GM23248 (cell line): ENCODE results near the gene OPN5. TPM values are rescaled to one million over a fixed set of nuclear protein-coding genes. Genes with fewer than 3 reads are reported as not detected.
"Not testable (repeated sequence)": the region's sequence is repeated elsewhere in the genome, so short reads cannot be mapped to it uniquely, and the experiment has no call there.

Experiments used
- DNase-seq: peaks from one replicate; pipeline ENCODE4 v3.0.0-alpha.2; 2015
- H2AFZ ChIP-seq: fragments of 200-600 bp; sonication (generic); 2 replicates; pipeline ENCODE4 v1.6.1; 2016; ENCODE audit warnings: antibody characterized with exemption
- H3F3A ChIP-seq: fragments of 200-600 bp; sonication (generic); 2 replicates; pipeline ENCODE4 v1.6.1; 2016; ENCODE audit warnings: mild to moderate bottlenecking, antibody characterized with exemption, mixed run types; ENCODE audit not compliant: insufficient read depth
- H3K27ac ChIP-seq: fragments of 200-600 bp; sonication (generic); 2 replicates; pipeline ENCODE4 v1.5.1; 2016; ENCODE audit warnings: mild to moderate bottlenecking
- H3K27me3 ChIP-seq: fragments of 200-600 bp; sonication (generic); replicated peaks from 2 replicates; pipeline ENCODE4 v1.6.1; 2016; ENCODE audit warnings: mild to moderate bottlenecking; ENCODE audit not compliant: insufficient read depth
- H3K36me3 ChIP-seq: fragments of 200-600 bp; sonication (generic); 2 replicates; pipeline ENCODE4 v1.6.1; 2016; ENCODE audit warnings: low read depth, mild to moderate bottlenecking
- H3K4me1 ChIP-seq: fragments of 200-600 bp; sonication (generic); 2 replicates; pipeline ENCODE4 v1.6.1; 2016; ENCODE audit warnings: mild to moderate bottlenecking; ENCODE audit not compliant: insufficient read depth
- H3K4me2 ChIP-seq: fragments of 200-600 bp; sonication (generic); one replicate; pipeline ENCODE4 v1.6.1; 2016; ENCODE audit warnings: mild to moderate bottlenecking; ENCODE audit not compliant: unreplicated experiment
- H3K4me3 ChIP-seq: fragments of 200-600 bp; sonication (generic); 2 replicates; pipeline ENCODE4 v1.5.1; 2016; ENCODE audit warnings: mild to moderate bottlenecking
- H3K79me2 ChIP-seq: fragments of 200-600 bp; sonication (generic); 2 replicates; pipeline ENCODE4 v1.6.1; 2016; ENCODE audit warnings: mild to moderate bottlenecking; ENCODE audit not compliant: insufficient read depth
- H3K9ac ChIP-seq: fragments of 200-600 bp; sonication (generic); 2 replicates; pipeline ENCODE4 v1.6.1; 2016; ENCODE audit warnings: mild to moderate bottlenecking
- H3K9me2 ChIP-seq: fragments of 200-600 bp; sonication (generic); 2 replicates; pipeline ENCODE4 v1.6.1; 2016; ENCODE audit warnings: mixed run types, mild to moderate bottlenecking, moderate library complexity; ENCODE audit not compliant: insufficient read depth
- H3K9me3 ChIP-seq: fragments of 200-600 bp; sonication (generic); one replicate; pipeline ENCODE4 v1.6.1; 2017; ENCODE audit warnings: low read depth
- H4K20me1 ChIP-seq: fragments of 200-600 bp; sonication (generic); 2 replicates; pipeline ENCODE4 v1.6.0; 2016; ENCODE audit not compliant: insufficient read depth
- EZH2 ChIP-seq: fragments of 200-600 bp; sonication (generic); IDR thresholded peaks from 2 replicates; pipeline ENCODE4 v1.6.1; 2018; ENCODE audit warnings: antibody characterized with exemption, mild to moderate bottlenecking; ENCODE audit not compliant: insufficient read depth, poor library complexity, severe bottlenecking
- EZH2phosphoT487 ChIP-seq: fragments of 200-600 bp; sonication (generic); IDR thresholded peaks from 2 replicates; pipeline ENCODE4 v1.6.1; 2018; ENCODE audit warnings: antibody characterized with exemption, moderate library complexity, mild to moderate bottlenecking, low read depth; ENCODE audit not compliant: insufficient read depth
- WGBS, 2 experiments: methylation state at CpG; one replicate each; pipeline ENCODE4 v1.1.6; 2015 to 2017; ENCODE audit warnings: low lambda C conversion rate in 2 of 2, low coverage in 1 of 2; ENCODE audit errors: missing lambda C conversion rate in 2 of 2; 5-methylcytosine and 5-hydroxymethylcytosine counted together
- in situ Hi-C: fragments of 300-500 bp; cut with MboI; formaldehyde crosslinking; loops from 2 replicates; pipeline ENCODE4 v1.15.0; 2020
- polyA plus RNA-seq: library from polyadenylated mRNA; unstranded; fragments of >200 nt; fragmentation: Nextera tagmentation; extraction: Ambion mirVana; gene quantifications from 2 replicates; pipeline ENCODE4 v1.2.1, GENCODE V29; 2016
- total RNA-seq: library from RNA; depleted of rRNA; stranded (reverse); fragments of >200 nt; shearing (Covaris generic); gene quantifications from 2 replicates; pipeline ENCODE4 v1.2.3, GENCODE V29; 2014

Gene OPN5
- total and polyA plus RNA-seq, 2 experiments from 2014 or later, result not detected

- peak; percentile 13 for DNase-seq
- peaks cover 24% of the 10 kb centered on the region for H3K27me3 ChIP-seq
- H3K36me3 ChIP-seq, result no peaks in the 10 kb centered on the region
- TF ChIP-seq EZH2phosphoT487 (no peak), EZH2 (no peak)
- H3K4me2 ChIP-seq, result no peak overlapping the region
- no peak overlapping the region for H3K4me3 ChIP-seq
- no peaks in the 10 kb centered on the region for H4K20me1 ChIP-seq
- H3K9me3 ChIP-seq, result no peaks in the 10 kb centered on the region
- H3K9ac ChIP-seq, result no peak overlapping the region
- H2AFZ ChIP-seq, result no peak overlapping the region
- WGBS, 2 experiments, result 34 to 47% methylated on average over 2 of the region's 2 CpGs
- in situ Hi-C loops, result no loop called here
- no peak overlapping the region for H3K27ac ChIP-seq
- H3K9me2 ChIP-seq, result no peaks in the 10 kb centered on the region
- no peaks in the 10 kb centered on the region for H3K4me1 ChIP-seq
- no peaks in the 10 kb centered on the region for H3F3A ChIP-seq
- H3K79me2 ChIP-seq, result no peaks in the 10 kb centered on the region
Measured at GRCh38 chr6:47737406-47737805, 44.4 kb upstream of the OPN5 start.

- Histone ChIP-seq H3K9me2 (no peaks in the 10 kb centered on the region), H3K4me1 (no peaks in the 10 kb centered on the region)
- WGBS, 2 experiments, result 13 to 18% methylated on average over 1 of the region's 1 CpG
Measured at GRCh38 chr6:47740714-47741113, 41.1 kb upstream of the OPN5 start.

GRCh38 chr6:47741807-47742206 is 40.0 kb upstream of the OPN5 start:
- H3K27ac ChIP-seq, result no peak overlapping the region
- H3F3A ChIP-seq, result no peaks in the 10 kb centered on the region
- TF ChIP-seq EZH2phosphoT487, result no peak
- TF ChIP-seq EZH2, result no peak
- no peaks in the 10 kb centered on the region for H3K9me3 ChIP-seq
- WGBS, 2 experiments, result 57 to 62% methylated on average over 2 of the region's 2 CpGs
- no peak overlapping the region for H3K9ac ChIP-seq
- H3K79me2 ChIP-seq, result no peaks in the 10 kb centered on the region
- in situ Hi-C loops, result no loop called here
- no peak overlapping the region for H3K4me3 ChIP-seq
- H4K20me1 ChIP-seq, result no peaks in the 10 kb centered on the region
- H2AFZ ChIP-seq, result no peak overlapping the region
- H3K4me2 ChIP-seq, result no peak overlapping the region
- peak; percentile 27 for DNase-seq
- H3K36me3 ChIP-seq, result no peaks in the 10 kb centered on the region
- no peaks in the 10 kb centered on the region for H3K27me3 ChIP-seq
- no peaks in the 10 kb centered on the region for H3K4me1 ChIP-seq
- H3K9me2 ChIP-seq, result no peaks in the 10 kb centered on the region

More at GRCh38 chr6:47740714-47741113, 41.1 kb upstream of the OPN5 start:
- Histone ChIP-seq H2AFZ (no peak overlapping the region), H3K36me3 (no peaks in the 10 kb centered on the region), H4K20me1 (no peaks in the 10 kb centered on the region), H3K9ac (no peak overlapping the region), H3F3A (no peaks in the 10 kb centered on the region), H3K4me2 (no peak overlapping the region), H3K4me3 (no peak overlapping the region), H3K27me3 (peaks cover 5% of the 10 kb centered on the region; the same call in 1 of the 2 replicates), H3K9me3 (no peaks in the 10 kb centered on the region), H3K79me2 (no peaks in the 10 kb centered on the region), H3K27ac (no peak overlapping the region)
- in situ Hi-C loops, result no loop called here
- no peak for TF ChIP-seq EZH2phosphoT487
- no peak for TF ChIP-seq EZH2
- no peak for DNase-seq

- no peaks in the 10 kb centered on the region for H3K36me3 ChIP-seq
- no peaks in the 10 kb centered on the region for H3K9me2 ChIP-seq
- no peak for TF ChIP-seq EZH2
- TF ChIP-seq EZH2phosphoT487, result no peak
- in situ Hi-C loops, result no loop called here
- DNase-seq, result peak; percentile 13
- H3K4me1 ChIP-seq, result no peaks in the 10 kb centered on the region
- no peak overlapping the region for H3K4me3 ChIP-seq
- H3K27me3 ChIP-seq, result no peaks in the 10 kb centered on the region
- H3K9ac ChIP-seq, result no peak overlapping the region
- no peak overlapping the region for H3K4me2 ChIP-seq
- no peaks in the 10 kb centered on the region for H3K9me3 ChIP-seq
- no peaks in the 10 kb centered on the region for H3K79me2 ChIP-seq
- no peak overlapping the region for H2AFZ ChIP-seq
- H3K27ac ChIP-seq, result no peak overlapping the region
- H4K20me1 ChIP-seq, result no peaks in the 10 kb centered on the region
- H3F3A ChIP-seq, result no peaks in the 10 kb centered on the region
Measured at GRCh38 chr6:47743744-47744143, 38.1 kb upstream of the OPN5 start.

- H3K9me3 ChIP-seq, H3K4me3 ChIP-seq, H3K9ac ChIP-seq, H4K20me1 ChIP-seq, H3K4me2 ChIP-seq, H3K27me3 ChIP-seq, H3K79me2 ChIP-seq, H3K36me3 ChIP-seq, in situ Hi-C loops, H3K27ac ChIP-seq, H2AFZ ChIP-seq, DNase-seq, H3F3A ChIP-seq, H3K9me2 ChIP-seq, H3K4me1 ChIP-seq: not testable (repeated sequence)
- 47 to 62% methylated on average over 3 of the region's 3 CpGs for WGBS, 2 experiments
Measured at GRCh38 chr6:47745269-47745668, 36.6 kb upstream of the OPN5 start.
